H1 (cell line): ENCODE data around the gene RAP1GAP.

Experiments
- CTCF ChIP-seq, 3 experiments: IDR thresholded peaks; 1 replicate in 2 of 3; 2 replicates in 1 of 3; pipeline versions ENCODE4 v1.5.1 to v1.6.1; 2011; ENCODE audit warnings: low read length in 3 of 3, mild to moderate bottlenecking in 3 of 3, inconsistent platforms in 2 of 3, low read depth in 1 of 3, moderate library complexity in 1 of 3; ENCODE audit not compliant: insufficient read depth in 1 of 3; ENCODE audit errors: control extremely low read depth in 1 of 3
- EP300 ChIP-seq, 2 experiments: IDR thresholded peaks; 1 replicate in 1 of 2; 2 replicates in 1 of 2; pipeline ENCODE4 v1.6.1; 2011 to 2012; ENCODE audit warnings: low read depth in 2 of 2, low read length in 2 of 2, mild to moderate bottlenecking in 2 of 2, borderline replicate concordance in 1 of 2, inconsistent platforms in 1 of 2, moderate library complexity in 1 of 2
- MAFK ChIP-seq: IDR thresholded peaks from 2 replicates; pipeline ENCODE4 v1.6.1; 2012; ENCODE audit warnings: low read depth, mild to moderate bottlenecking, improper control_type of control experiment, low read length
- PHF8 ChIP-seq: fragments of 200-600 bp; sonication (generic); conservative IDR thresholded peaks from 2 replicates; pipeline ENCODE4 v1.7.1; 2012; ENCODE audit warnings: low read depth, mild to moderate bottlenecking, inconsistent platforms, low read length, moderate library complexity
- RAD21 ChIP-seq, 2 experiments: IDR thresholded peaks in 1 of 2; conservative IDR thresholded peaks in 1 of 2; 2 replicates each; pipeline ENCODE4 v1.6.1; 2011; ENCODE audit warnings: low read depth in 2 of 2, low read length in 2 of 2, improper control_type of control experiment in 1 of 2, inconsistent platforms in 1 of 2, mild to moderate bottlenecking in 1 of 2, moderate library complexity in 1 of 2
- SAP30 ChIP-seq: fragments of 300-600 bp; sonication (generic); IDR thresholded peaks from 2 replicates; pipeline ENCODE4 v1.7.1; 2012; ENCODE audit warnings: low read length, moderate library complexity, mild to moderate bottlenecking, inconsistent platforms; ENCODE audit not compliant: insufficient read depth, insufficient replicate concordance
- SIN3A ChIP-seq, 2 experiments: IDR thresholded peaks in 1 of 2; conservative IDR thresholded peaks in 1 of 2; 2 replicates each; pipeline ENCODE4 v1.6.1; 2011 to 2012; ENCODE audit warnings: low read length in 2 of 2, improper control_type of control experiment in 1 of 2, low read depth in 1 of 2, mild to moderate bottlenecking in 1 of 2
- SIRT6 ChIP-seq: IDR thresholded peaks from one replicate; pipeline ENCODE4 v1.7.1; 2012; ENCODE audit warnings: low read length, inconsistent platforms
- SP2 ChIP-seq: IDR thresholded peaks from 2 replicates; pipeline ENCODE4 v1.6.1; 2012; ENCODE audit warnings: mild to moderate bottlenecking, low read length, inconsistent platforms
- SUZ12 ChIP-seq: fragments of 200-600 bp; sonication (generic); IDR thresholded peaks from 2 replicates; pipeline ENCODE4 v1.6.1; 2012; ENCODE audit warnings: mild to moderate bottlenecking, inconsistent platforms, low read length, moderate library complexity, mixed read lengths

- TF ChIP-seq SIRT6 (no peak), RAD21 (IDR thresholded peaks at IDR 0.05 in 1 of 2, conservative IDR thresholded peaks at IDR 0.05 in 1 of 2; ENCODE audit: low read depth in 2 of 2, low read length in 2 of 2) (no peak), SUZ12 (no peak), CTCF (IDR thresholded peaks at IDR 0.05; ENCODE audit: control extremely low read depth in 1 of 3, insufficient read depth in 1 of 3, low read depth in 1 of 3, low read length in 3 of 3) (no peak), SP2 (no peak), MAFK (no peak), PHF8 (no peak), SAP30 (no peak), EP300 (IDR thresholded peaks at IDR 0.05; ENCODE audit: borderline replicate concordance in 1 of 2, low read depth in 2 of 2, low read length in 2 of 2) (no peak), SIN3A (conservative IDR thresholded peaks at IDR 0.05 in 1 of 2, IDR thresholded peaks at IDR 0.05 in 1 of 2; ENCODE audit: low read depth in 1 of 2, low read length in 2 of 2) (no peak)
These were observed 30.9 kb upstream of the RAP1GAP start for GRCh38 chr1:21700094-21700493.
